NT2/D1 (cell line): ENCODE results near the gene GKN2.

Experiments used
- DNase-seq: peaks from one replicate; pipeline ENCODE4 v3.0.0-alpha.2; 2011; ENCODE audit warnings: low read depth, low spot score
- H3K27me3 ChIP-seq: 2 replicates; pipeline ENCODE4 v1.6.0; 2011; ENCODE audit warnings: mild to moderate bottlenecking; ENCODE audit not compliant: insufficient read length, insufficient read depth
- H3K36me3 ChIP-seq: 2 replicates; pipeline ENCODE4 v1.6.1; 2011; ENCODE audit warnings: mild to moderate bottlenecking, low read length, mixed read lengths; ENCODE audit not compliant: insufficient read depth, insufficient read length
- H3K4me1 ChIP-seq: 2 replicates; pipeline ENCODE4 v1.5.1; 2011; ENCODE audit not compliant: insufficient read depth, insufficient read length
- H3K4me3 ChIP-seq: 2 replicates; pipeline ENCODE4 v1.5.1; 2011; ENCODE audit warnings: low read depth; ENCODE audit not compliant: insufficient read length
- H3K9ac ChIP-seq: 2 replicates; pipeline ENCODE4 v1.6.0; 2011; ENCODE audit warnings: low read depth; ENCODE audit not compliant: insufficient read length
- H3K9me3 ChIP-seq: 2 replicates; pipeline ENCODE4 v1.5.1; 2011; ENCODE audit warnings: mild to moderate bottlenecking, low read length; ENCODE audit not compliant: insufficient read depth
- SUZ12 ChIP-seq: IDR thresholded peaks from 2 replicates; pipeline ENCODE4 v1.6.1; 2011; ENCODE audit not compliant: insufficient read length, insufficient read depth; ENCODE audit errors: extremely low read depth
- YY1 ChIP-seq: IDR thresholded peaks from 2 replicates; pipeline ENCODE4 v1.6.1; 2011; ENCODE audit not compliant: insufficient read length, insufficient read depth
- ZNF274 ChIP-seq: IDR thresholded peaks from 2 replicates; pipeline ENCODE4 v1.6.1; 2011; ENCODE audit warnings: mild to moderate bottlenecking, low read depth, low read length

The GKN2 gene

DNA sequence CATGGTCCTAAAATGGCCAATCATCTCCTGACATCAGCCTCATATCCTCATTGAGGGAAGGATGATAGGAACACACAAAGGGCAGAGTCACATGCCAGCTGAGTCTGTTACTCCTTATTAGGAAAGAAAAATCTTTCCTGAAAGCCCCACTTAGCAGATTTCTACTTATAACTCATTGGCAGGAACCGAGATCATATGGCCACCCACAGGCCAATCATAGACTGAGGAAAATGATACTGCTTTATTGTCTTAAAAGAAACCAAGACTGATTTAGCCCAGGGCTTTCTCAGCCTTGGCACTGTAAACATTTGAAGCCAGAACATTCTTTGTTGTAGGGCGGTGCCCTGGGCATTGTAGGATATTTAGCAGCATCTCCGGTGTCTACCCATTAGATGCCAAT lies 18.7 kb downstream of the GKN2 start:
- Histone ChIP-seq H3K27me3 (no peaks in the 10 kb centered on the region), H3K9me3 (no peaks in the 10 kb centered on the region; the same call in 1 of the 2 replicates), H3K36me3 (no peaks in the 10 kb centered on the region), H3K4me3 (no peak overlapping the region), H3K9ac (no peak overlapping the region), H3K4me1 (no peaks in the 10 kb centered on the region)
- DNase-seq: no peak
- TF ChIP-seq SUZ12: no peak
- no peak for TF ChIP-seq YY1
- TF ChIP-seq ZNF274: no peak

DNA sequence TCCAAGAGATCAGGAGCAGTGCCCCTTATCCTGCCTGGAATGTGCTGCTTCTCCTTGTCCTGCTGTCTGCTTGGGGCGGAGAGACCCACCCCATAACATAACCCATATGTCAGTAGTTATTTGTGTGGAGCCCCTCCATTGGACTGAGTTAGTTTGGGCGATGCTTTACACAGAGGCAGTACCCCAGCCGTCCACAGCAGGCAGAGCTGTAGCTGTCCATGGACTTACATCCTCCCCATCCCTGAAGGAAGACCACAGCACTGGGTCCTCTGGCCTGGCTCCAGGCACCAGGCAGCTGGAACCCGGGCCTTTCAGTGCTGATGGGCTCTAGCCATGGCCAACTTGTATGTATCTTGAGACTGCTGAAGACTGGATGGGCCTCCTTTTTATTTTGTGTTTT lies 20.3 kb downstream of the GKN2 start:
- no peaks in the 10 kb centered on the region for H3K4me1 ChIP-seq
- H3K9ac ChIP-seq: no peak overlapping the region
- no peaks in the 10 kb centered on the region for H3K9me3 ChIP-seq
- H3K27me3 ChIP-seq: no peaks in the 10 kb centered on the region
- DNase-seq: no peak
- no peak overlapping the region for H3K4me3 ChIP-seq
- no peaks in the 10 kb centered on the region for H3K36me3 ChIP-seq
- TF ChIP-seq ZNF274: no peak
- no peak for TF ChIP-seq SUZ12
- TF ChIP-seq YY1: no peak

DNA sequence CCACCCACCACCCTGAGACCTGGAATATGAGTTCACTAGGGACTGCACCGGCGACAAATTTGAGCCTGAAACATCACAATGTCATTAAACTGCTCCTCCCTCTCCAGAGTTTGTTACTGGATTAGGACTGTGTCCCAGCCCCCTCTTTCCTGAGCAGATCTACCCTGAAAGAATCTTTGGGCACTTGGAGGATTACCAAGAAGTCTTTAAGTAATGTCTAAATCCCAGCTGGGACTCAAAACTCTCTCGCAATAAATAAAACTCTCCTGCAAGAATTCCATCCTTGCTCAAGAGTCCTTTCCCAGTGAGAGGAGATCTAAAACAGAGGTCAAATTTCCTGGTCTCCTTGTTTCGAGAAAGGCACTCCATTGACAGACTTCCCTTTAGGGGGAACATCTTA lies 20.9 kb downstream of the GKN2 start:
- H3K9ac ChIP-seq: no peak overlapping the region
- H3K4me3 ChIP-seq: no peak overlapping the region
- TF ChIP-seq SUZ12 (no peak), YY1 (no peak), ZNF274 (no peak)
- H3K4me1 ChIP-seq: no peaks in the 10 kb centered on the region
- H3K9me3 ChIP-seq: no peaks in the 10 kb centered on the region
- no peaks in the 10 kb centered on the region for H3K27me3 ChIP-seq
- no peak for DNase-seq
- no peaks in the 10 kb centered on the region for H3K36me3 ChIP-seq

DNA sequence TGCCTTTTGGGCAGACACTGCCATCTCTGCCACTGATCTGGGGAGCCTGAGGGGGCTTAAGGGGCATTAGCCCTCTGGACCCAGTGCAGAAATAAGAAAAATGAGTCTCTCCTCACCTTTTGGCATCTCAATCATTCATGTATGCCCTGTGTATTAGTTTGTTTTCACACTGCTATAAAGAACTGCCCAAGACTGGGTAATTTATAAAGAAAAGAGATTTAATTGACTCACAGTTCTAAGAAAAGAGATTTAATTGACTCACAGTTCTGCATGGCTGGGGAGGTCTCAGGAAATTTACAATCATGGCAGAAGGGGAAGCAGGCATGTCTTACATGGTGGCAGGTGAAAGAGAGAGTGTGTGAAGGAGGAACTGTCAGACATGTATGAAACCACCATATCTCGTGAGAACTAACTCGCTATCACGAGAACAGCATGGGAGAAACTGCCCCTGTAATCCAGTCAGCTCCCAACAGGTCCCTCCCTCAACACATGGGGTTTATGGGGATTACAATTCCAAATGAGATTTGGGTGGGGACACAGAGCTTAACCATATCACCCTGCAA lies 21.5 kb downstream of the GKN2 start:
- no peaks in the 10 kb centered on the region for H3K4me1 ChIP-seq
- no peak overlapping the region for H3K9ac ChIP-seq
- H3K4me3 ChIP-seq: no peak overlapping the region
- DNase-seq: no peak
- H3K27me3 ChIP-seq: no peaks in the 10 kb centered on the region
- H3K9me3 ChIP-seq: no peaks in the 10 kb centered on the region
- no peaks in the 10 kb centered on the region for H3K36me3 ChIP-seq
- TF ChIP-seq ZNF274 (no peak), YY1 (no peak), SUZ12 (no peak)

DNA sequence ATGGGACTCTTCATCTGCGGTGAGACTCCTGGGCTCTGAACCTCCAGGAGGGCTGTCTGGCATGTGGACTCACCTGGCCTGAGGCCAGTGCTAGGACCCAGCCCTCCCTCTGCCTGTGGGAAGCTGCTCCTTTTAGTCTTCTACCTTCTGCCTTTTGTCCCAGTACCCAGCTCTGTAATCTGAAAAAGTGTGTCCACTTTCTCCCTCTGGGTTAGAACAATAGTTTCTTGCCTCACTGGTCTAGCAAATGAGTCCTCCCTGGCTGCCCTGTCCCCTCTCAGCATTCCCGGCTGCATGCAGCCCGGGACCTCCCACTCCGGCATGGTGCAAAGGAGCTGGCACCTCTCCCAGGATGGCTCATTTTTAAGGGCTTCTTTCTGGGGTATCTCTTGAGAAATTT lies 25.9 kb downstream of the GKN2 start:
- no peak for DNase-seq
- Histone ChIP-seq H3K4me1 (no peaks in the 10 kb centered on the region), H3K9ac (no peak overlapping the region), H3K36me3 (no peaks in the 10 kb centered on the region), H3K9me3 (no peaks in the 10 kb centered on the region), H3K4me3 (no peak overlapping the region), H3K27me3 (no peaks in the 10 kb centered on the region)
- no peak for TF ChIP-seq SUZ12
- no peak for TF ChIP-seq ZNF274
- TF ChIP-seq YY1: no peak

DNA sequence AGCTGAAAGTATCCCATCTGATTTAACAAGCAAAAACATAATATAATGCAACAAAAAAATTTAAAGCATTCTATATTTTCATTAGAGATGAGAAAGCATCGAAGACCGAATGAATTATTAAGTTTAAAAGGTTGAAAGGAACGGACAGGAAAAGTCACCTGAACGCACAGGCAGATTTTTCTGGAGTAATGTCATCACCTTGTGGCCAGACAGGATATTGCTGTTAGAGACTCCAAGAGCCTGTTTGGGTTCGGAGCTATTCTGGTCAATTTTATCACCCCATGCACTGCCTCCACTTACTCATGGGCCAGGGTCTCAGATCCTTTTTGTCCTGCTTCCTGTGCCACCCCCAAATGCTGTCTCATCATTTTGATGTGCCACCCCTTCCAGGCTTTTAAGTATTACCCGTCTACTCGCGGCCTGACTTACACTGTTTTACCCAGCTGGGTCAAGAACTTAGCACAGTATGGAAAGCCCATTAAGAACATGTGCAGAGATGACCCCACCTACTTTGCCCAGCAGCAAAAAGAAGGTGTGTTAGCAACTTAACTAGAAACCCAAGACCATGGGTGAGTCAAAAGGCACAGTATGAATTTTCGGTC lies 27.3 kb downstream of the GKN2 start:
- Histone ChIP-seq H3K4me1 (no peaks in the 10 kb centered on the region), H3K4me3 (no peak overlapping the region), H3K9me3 (no peaks in the 10 kb centered on the region), H3K9ac (no peak overlapping the region), H3K36me3 (no peaks in the 10 kb centered on the region), H3K27me3 (no peaks in the 10 kb centered on the region)
- DNase-seq: no peak
- TF ChIP-seq YY1 (no peak), ZNF274 (no peak), SUZ12 (no peak)

DNA sequence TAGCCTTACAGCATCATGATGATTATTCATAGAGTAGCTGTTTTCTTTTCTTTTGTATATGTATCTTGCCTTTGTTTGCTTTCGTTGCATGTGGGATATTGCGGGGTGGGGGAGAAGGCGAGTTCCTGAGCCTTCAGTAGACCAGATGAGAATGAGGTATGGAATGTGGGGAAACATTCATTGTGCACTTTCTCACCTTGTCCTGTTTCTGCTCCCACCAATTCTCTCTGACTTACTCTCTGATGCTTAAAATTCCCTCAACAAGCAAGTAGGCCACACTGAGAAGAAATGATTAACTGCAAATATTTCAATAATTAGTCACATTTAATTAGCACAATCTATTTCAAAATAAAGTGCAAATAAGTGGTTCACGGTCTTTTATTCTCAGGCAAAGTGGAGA lies 31.0 kb downstream of the GKN2 start:
- TF ChIP-seq ZNF274 (no peak), SUZ12 (no peak), YY1 (no peak)
- Histone ChIP-seq H3K9me3 (no peaks in the 10 kb centered on the region), H3K4me3 (no peak overlapping the region), H3K36me3 (no peaks in the 10 kb centered on the region), H3K4me1 (no peaks in the 10 kb centered on the region), H3K27me3 (no peaks in the 10 kb centered on the region), H3K9ac (no peak overlapping the region)
- no peak for DNase-seq
